ENCODE data around the gene TRABD2B.

Gene TRABD2B

DNA sequence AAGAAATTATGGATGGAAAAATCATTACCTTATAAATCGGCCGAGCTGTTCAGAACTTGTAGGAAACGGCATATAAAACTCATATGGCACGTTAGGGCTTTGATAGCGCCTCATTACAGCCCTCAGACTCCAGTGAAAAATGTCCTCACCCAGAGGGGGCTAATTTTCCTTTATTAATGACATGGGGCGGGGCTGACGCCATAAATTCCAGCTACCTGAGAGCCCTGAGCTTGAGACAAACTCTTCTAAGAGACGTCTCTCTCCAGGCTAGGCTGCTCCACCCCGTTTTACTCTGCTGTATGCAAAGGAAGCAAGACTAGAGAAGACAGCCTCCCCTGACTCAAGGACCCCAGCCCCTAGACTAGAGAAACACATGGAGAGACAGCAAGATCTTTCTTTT lies 149.4 kb downstream of the TRABD2B start:
- no peak overlapping the region for H3K27ac ChIP-seq (ENCODE audit: low read length)
- no peaks in the 10 kb centered on the region for H3K9me3 ChIP-seq (ENCODE audit: control insufficient read depth in 2 of 2, low read length in 2 of 2)
- H3K27me3 ChIP-seq (ENCODE audit: control insufficient read depth in 1 of 2, insufficient read depth in 2 of 2, low read length in 2 of 2), result no peaks in the 10 kb centered on the region
- H3K36me3 ChIP-seq (ENCODE audit: control insufficient read depth in 2 of 2, insufficient read depth in 2 of 2, low read length in 2 of 2), result no peaks in the 10 kb centered on the region
- H3K4me3 ChIP-seq (ENCODE audit: low read length in 2 of 2), result no peak overlapping the region
- H3K9ac ChIP-seq (ENCODE audit: low read length in 2 of 2), result no peak overlapping the region
- H3K4me1 ChIP-seq (ENCODE audit: control insufficient read depth, insufficient read depth, low read length), result no peaks in the 10 kb centered on the region

- Histone ChIP-seq H3K27me3 (ENCODE audit: control insufficient read depth in 1 of 2, insufficient read depth in 2 of 2, low read length in 2 of 2) (peaks cover 0 to 2% of the 10 kb centered on the region in 2 donors), H3K36me3 (ENCODE audit: control insufficient read depth in 2 of 2, insufficient read depth in 2 of 2, low read length in 2 of 2) (no peaks in the 10 kb centered on the region), H3K27ac (ENCODE audit: low read length) (no peak overlapping the region), H3K9ac (ENCODE audit: low read length in 2 of 2) (no peak overlapping the region), H3K4me3 (ENCODE audit: low read length in 2 of 2) (no peak overlapping the region), H3K4me1 (ENCODE audit: control insufficient read depth, insufficient read depth, low read length) (no peaks in the 10 kb centered on the region), H3K9me3 (ENCODE audit: control insufficient read depth in 2 of 2, low read length in 2 of 2) (no peaks in the 10 kb centered on the region)
Measured at GRCh38 chr1:47844558-47844955, 152.6 kb downstream of the TRABD2B start.

DNA sequence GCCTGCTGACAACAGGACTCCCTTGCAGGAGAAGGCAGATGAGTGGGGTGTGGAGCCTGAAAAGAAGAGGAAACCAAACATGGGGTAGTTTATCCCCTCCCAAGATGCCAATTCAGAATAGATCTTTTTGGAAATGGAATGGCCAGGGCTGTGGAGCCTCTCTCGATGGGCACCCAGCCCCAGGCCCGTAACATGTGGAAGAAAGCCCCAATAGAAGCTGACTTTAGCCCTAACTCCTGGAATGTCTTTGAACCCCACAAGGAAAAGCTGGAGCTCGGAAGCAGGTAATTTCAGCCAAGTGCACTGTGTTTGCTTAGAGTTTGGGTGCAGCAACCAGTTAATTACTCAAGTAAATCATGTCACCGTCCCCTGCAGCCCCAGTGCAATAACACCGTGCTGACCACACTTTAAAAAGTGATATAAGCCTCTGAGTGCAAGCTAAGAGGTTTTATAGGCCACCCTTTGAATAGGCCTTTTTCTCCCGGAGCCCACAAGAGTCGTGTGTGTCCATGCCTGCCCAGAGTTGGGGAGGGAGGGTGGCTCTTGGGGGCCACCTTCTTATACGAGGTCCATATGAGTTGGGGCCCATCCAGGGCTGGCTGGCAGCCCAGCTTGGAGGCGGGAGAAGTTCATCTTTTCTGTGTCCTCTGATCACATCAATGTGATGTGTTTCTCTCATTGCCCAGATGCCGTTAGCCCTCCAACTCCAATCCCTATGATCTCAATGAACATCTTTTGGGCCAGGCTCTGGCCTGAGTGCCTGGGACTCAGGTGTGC lies 153.2 kb downstream of the TRABD2B start:
- Histone ChIP-seq H3K9ac (ENCODE audit: low read length in 2 of 2) (no peak overlapping the region), H3K27ac (ENCODE audit: low read length) (no peak overlapping the region), H3K27me3 (ENCODE audit: control insufficient read depth in 1 of 2, insufficient read depth in 2 of 2, low read length in 2 of 2) (peaks cover 0 to 2% of the 10 kb centered on the region in 2 donors), H3K4me1 (ENCODE audit: control insufficient read depth, insufficient read depth, low read length) (no peaks in the 10 kb centered on the region), H3K4me3 (ENCODE audit: low read length in 2 of 2) (no peak overlapping the region), H3K9me3 (ENCODE audit: control insufficient read depth in 2 of 2, low read length in 2 of 2) (no peaks in the 10 kb centered on the region), H3K36me3 (ENCODE audit: control insufficient read depth in 2 of 2, insufficient read depth in 2 of 2, low read length in 2 of 2) (no peaks in the 10 kb centered on the region)

GRCh38 chr1:47843059-47843458 lies 154.1 kb downstream of the TRABD2B start:
- Histone ChIP-seq H3K4me1 (ENCODE audit: control insufficient read depth, insufficient read depth, low read length) (peaks cover 6% of the 10 kb centered on the region), H3K36me3 (ENCODE audit: control insufficient read depth in 2 of 2, insufficient read depth in 2 of 2, low read length in 2 of 2) (no peaks in the 10 kb centered on the region), H3K4me3 (ENCODE audit: low read length in 2 of 2) (no peak overlapping the region), H3K9me3 (ENCODE audit: control insufficient read depth in 2 of 2, low read length in 2 of 2) (no peaks in the 10 kb centered on the region), H3K9ac (ENCODE audit: low read length in 2 of 2) (no peak overlapping the region), H3K27me3 (ENCODE audit: control insufficient read depth in 1 of 2, insufficient read depth in 2 of 2, low read length in 2 of 2) (peaks cover 0 to 2% of the 10 kb centered on the region in 2 donors), H3K27ac (ENCODE audit: low read length) (no peak overlapping the region)

DNA sequence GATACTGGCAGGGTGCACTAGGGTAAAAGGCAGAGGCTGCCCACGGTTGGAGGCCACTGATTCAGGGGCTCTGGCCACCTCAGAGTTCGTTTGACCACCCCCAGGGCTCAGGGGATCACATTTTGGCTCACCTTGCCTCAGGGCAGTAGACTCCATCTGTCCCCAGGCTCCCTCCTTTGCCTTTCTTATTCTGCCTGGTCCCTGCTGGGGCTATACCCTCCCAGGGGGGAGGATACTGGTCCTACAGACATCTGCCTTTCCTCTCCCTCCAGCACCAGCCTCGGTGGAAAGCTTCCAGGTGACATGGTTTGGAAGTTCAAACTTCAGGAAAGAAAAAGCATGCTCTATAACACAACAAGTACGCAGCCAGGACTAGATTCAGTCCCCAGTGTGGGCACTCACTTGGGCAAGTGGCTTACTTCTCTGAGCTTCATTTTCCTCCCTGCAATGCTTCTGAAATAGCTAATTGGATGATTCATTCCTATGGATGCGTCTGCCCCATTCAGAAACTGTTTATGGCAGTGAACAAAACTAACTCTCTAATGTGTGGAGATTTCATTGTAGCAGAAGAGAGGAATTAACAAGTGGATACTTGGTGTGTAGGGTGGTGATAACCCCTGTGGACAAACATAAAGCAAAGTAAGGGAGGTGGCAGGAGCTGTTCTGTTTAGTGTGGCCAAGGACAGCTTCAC lies 154.8 kb downstream of the TRABD2B start:
- no peaks in the 10 kb centered on the region for H3K36me3 ChIP-seq (ENCODE audit: control insufficient read depth in 2 of 2, insufficient read depth in 2 of 2, low read length in 2 of 2)
- H3K27me3 ChIP-seq (ENCODE audit: control insufficient read depth in 1 of 2, insufficient read depth in 2 of 2, low read length in 2 of 2), result peaks cover 0 to 2% of the 10 kb centered on the region in 2 donors
- no peaks in the 10 kb centered on the region for H3K9me3 ChIP-seq (ENCODE audit: control insufficient read depth in 2 of 2, low read length in 2 of 2)
- H3K27ac ChIP-seq (ENCODE audit: low read length), result no peak overlapping the region
- no peak overlapping the region for H3K9ac ChIP-seq (ENCODE audit: low read length in 2 of 2)
- no peak overlapping the region for H3K4me3 ChIP-seq (ENCODE audit: low read length in 2 of 2)
- H3K4me1 ChIP-seq (ENCODE audit: control insufficient read depth, insufficient read depth, low read length), result peaks cover 8% of the 10 kb centered on the region

DNA sequence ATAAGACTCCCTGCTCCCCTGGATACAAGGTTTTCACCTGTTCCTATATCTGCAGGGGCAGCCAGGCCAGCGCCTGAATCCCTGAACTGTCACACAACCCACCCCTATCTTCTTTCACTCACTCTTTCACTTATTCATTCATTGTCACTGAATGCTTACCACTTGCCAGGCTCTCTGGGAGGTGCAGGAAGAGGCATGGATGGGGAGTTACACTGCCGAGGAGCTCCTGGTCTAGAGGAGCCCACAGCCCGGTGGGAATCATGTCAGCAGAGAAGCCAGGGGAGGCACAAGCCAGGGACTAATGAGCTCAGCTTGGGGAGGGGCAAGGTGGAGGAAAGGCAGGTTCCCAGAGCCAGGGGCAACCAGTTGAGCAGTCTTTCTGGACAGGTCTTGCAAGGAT lies 155.8 kb downstream of the TRABD2B start:
- no peak overlapping the region for H3K9ac ChIP-seq (ENCODE audit: low read length in 2 of 2)
- peaks cover 8% of the 10 kb centered on the region for H3K4me1 ChIP-seq (ENCODE audit: control insufficient read depth, insufficient read depth, low read length)
- H3K27ac ChIP-seq (ENCODE audit: low read length), result no peak overlapping the region
- peaks cover 0 to 2% of the 10 kb centered on the region in 2 donors for H3K27me3 ChIP-seq (ENCODE audit: control insufficient read depth in 1 of 2, insufficient read depth in 2 of 2, low read length in 2 of 2)
- no peaks in the 10 kb centered on the region for H3K36me3 ChIP-seq (ENCODE audit: control insufficient read depth in 2 of 2, insufficient read depth in 2 of 2, low read length in 2 of 2)
- no peaks in the 10 kb centered on the region for H3K9me3 ChIP-seq (ENCODE audit: control insufficient read depth in 2 of 2, low read length in 2 of 2)
- no peak overlapping the region for H3K4me3 ChIP-seq (ENCODE audit: low read length in 2 of 2)

GRCh38 chr1:47840393-47841190 lies 156.6 kb downstream of the TRABD2B start:
- peaks cover 8% of the 10 kb centered on the region for H3K4me1 ChIP-seq (ENCODE audit: control insufficient read depth, insufficient read depth, low read length)
- peaks cover 0 to 2% of the 10 kb centered on the region in 2 donors for H3K27me3 ChIP-seq (ENCODE audit: control insufficient read depth in 1 of 2, insufficient read depth in 2 of 2, low read length in 2 of 2)
- H3K9me3 ChIP-seq (ENCODE audit: control insufficient read depth in 2 of 2, low read length in 2 of 2), result peaks cover 0 to under 1% of the 10 kb centered on the region in 2 donors
- no peaks in the 10 kb centered on the region for H3K36me3 ChIP-seq (ENCODE audit: control insufficient read depth in 2 of 2, insufficient read depth in 2 of 2, low read length in 2 of 2)
- H3K4me3 ChIP-seq (ENCODE audit: low read length in 2 of 2), result no peak overlapping the region
- H3K9ac ChIP-seq (ENCODE audit: low read length in 2 of 2), result no peak overlapping the region
- H3K27ac ChIP-seq (ENCODE audit: low read length), result no peak overlapping the region

- Histone ChIP-seq H3K4me1 (ENCODE audit: control insufficient read depth, insufficient read depth, low read length) (peaks cover 8% of the 10 kb centered on the region), H3K27ac (ENCODE audit: low read length) (no peak overlapping the region), H3K4me3 (ENCODE audit: low read length in 2 of 2) (no peak overlapping the region), H3K9ac (ENCODE audit: low read length in 2 of 2) (no peak overlapping the region), H3K36me3 (ENCODE audit: control insufficient read depth in 2 of 2, insufficient read depth in 2 of 2, low read length in 2 of 2) (no peaks in the 10 kb centered on the region), H3K27me3 (ENCODE audit: control insufficient read depth in 1 of 2, insufficient read depth in 2 of 2, low read length in 2 of 2) (peaks cover 0 to 2% of the 10 kb centered on the region in 2 donors), H3K9me3 (ENCODE audit: control insufficient read depth in 2 of 2, low read length in 2 of 2) (peaks cover 2 to 6% of the 10 kb centered on the region in 2 donors)
Measured at GRCh38 chr1:47839433-47839760, 157.8 kb downstream of the TRABD2B start.

DNA sequence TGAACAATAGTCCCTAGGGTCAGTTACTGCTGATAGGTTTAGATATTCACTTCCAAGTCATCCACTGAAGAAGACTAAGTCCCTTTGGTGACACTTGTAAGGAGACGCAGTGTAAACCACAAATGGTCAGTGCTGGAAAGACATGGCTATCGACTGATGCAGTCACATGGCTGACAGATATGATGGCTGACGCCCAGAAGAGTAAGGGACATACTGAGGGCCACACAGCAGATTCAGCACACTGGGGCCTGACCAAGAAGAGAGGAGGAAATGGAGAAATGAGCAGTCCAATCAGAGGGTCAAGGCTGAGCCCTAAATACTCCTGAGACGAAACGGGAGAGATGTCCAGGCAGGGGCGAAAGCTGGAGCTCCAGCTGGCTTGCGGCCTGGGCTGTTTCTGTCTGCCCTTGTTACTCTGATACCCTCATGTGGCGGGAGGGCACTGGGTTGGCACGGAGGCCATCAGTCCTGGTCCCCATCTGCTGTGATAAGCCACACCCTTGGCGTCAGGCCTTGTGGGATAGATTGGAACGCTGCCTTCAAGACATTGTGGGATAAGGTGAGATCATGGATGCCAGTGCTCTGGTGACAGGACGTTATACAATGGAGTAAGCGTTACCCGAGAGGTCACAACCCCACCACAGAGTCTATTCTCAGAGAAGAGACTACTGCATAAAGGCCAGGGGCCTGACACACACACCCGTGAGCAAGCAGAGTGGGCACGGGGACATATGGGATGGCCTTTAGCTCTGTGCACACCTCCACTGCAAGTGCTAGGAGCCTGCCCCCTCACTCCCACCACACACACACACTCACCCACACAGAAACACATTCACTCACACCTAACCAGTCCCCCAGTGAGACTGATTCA lies 158.4 kb downstream of the TRABD2B start:
- Histone ChIP-seq H3K27ac (ENCODE audit: low read length) (no peak overlapping the region), H3K9ac (ENCODE audit: low read length in 2 of 2) (no peak overlapping the region)

More for the DNA sequence above, 158.4 kb downstream of the TRABD2B start:
- Histone ChIP-seq H3K9me3 (ENCODE audit: control insufficient read depth in 2 of 2, low read length in 2 of 2) (peaks cover 4 to 6% of the 10 kb centered on the region in 2 donors), H3K4me1 (ENCODE audit: control insufficient read depth, insufficient read depth, low read length) (peaks cover 8% of the 10 kb centered on the region), H3K36me3 (ENCODE audit: control insufficient read depth in 2 of 2, insufficient read depth in 2 of 2, low read length in 2 of 2) (no peaks in the 10 kb centered on the region), H3K27me3 (ENCODE audit: control insufficient read depth in 1 of 2, insufficient read depth in 2 of 2, low read length in 2 of 2) (peaks cover 0 to 2% of the 10 kb centered on the region in 2 donors), H3K4me3 (ENCODE audit: low read length in 2 of 2) (no peak overlapping the region)
